GM21515 (cell line): Measurements from ENCODE around the gene GNL3.
"Not testable (repeated sequence)": the region's sequence is repeated elsewhere in the genome, so short reads cannot be mapped to it uniquely, and the experiment has no call there.

ENCODE experiments used
- ATAC-seq: cut with Tn5 transposase; IDR thresholded peaks from one replicate; pipeline ENCODE4 v1.9.1; 2021; ENCODE audit not compliant: unreplicated experiment

Gene GNL3

GRCh38 chr3:52715714-52716305 is 30.0 kb downstream of the GNL3 start:
- ATAC-seq: no peak

DNA sequence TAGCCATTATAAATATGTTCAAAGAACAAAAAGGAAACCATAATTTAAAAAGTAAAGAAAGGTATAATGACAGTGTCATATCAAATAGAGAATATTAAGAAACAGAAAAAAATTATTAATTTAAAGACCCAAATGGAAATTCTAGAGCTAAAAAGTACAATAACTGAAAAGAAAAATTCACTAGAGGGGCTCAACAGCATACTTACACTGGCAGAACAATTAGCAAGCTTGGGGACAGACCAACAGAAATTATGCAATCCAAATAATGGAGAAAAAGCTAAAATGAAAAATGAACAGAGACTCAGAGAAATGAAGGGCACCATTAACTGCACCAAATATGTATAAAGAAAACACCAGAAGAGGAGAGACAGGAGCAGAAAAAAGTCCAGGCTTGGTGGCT is 33.8 kb downstream of the GNL3 start:
- no peak for ATAC-seq

GRCh38 chr3:52721002-52721729 is 35.3 kb downstream of the GNL3 start:
- no peak for ATAC-seq

- ATAC-seq: no peak
Observed at GRCh38 chr3:52721730-52722008, 35.8 kb downstream of the GNL3 start.

GRCh38 chr3:52722491-52722890 is 36.7 kb downstream of the GNL3 start:
- no peak for ATAC-seq

DNA sequence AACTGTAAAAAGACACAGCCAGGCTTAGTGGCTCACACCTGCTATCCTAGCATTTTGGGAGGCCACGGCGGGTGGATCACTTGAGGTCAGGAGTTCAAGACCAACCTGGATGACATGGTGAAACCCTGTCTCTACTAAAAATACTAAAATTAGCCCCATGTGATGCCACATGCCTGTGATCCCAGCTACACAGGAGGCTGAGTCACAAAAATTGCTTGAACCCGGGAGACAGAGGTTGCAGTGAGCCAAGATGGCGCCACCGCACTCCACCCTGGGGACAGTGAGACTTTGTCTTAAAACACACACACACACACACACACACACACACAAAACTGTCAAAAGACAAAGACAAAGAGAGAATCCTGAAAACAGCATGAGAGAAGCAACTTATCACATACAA is 38.1 kb downstream of the GNL3 start:
- ATAC-seq: no peak

DNA sequence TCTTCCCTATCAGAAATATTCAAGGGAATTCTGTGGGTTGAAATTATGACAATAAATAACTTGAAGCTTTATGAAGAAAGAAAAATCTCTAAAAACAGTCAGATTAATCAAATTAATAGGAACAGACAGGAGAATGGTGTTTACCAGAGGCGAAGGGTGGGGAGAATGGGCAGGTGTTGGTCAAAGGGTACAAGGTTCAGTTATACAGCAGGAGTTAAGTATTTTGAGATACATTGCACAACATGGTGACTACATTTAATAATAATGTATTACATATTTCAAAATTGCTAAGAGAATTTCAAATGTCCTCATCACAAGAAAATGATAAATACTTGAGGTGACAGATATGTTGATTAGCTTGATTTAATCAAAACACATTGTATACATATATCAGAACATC is 38.7 kb downstream of the GNL3 start:
- ATAC-seq: no peak

DNA sequence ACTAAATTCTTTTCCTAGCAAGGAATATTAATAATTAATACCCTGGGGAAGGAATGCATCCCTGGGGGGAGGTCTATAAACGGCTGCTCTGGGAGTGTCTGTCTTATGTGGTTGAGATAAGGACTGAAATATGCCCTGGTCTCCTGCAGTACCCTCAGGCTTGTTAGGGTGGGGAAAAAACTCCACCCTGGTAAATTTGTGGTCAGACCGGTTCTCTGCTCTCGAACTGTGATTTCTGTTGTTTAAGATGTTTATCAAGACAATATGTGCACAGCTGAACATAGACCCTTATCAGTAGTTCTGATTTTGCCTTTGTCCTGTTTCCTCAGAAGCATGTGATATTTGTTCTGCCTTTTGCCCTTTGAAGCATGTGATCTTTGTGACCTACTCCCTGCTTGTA is 42.9 kb downstream of the GNL3 start:
- ATAC-seq: not testable (repeated sequence)

GRCh38 chr3:52730681-52731080 is 44.8 kb downstream of the GNL3 start:
- no peak for ATAC-seq

- ATAC-seq: no peak
Observed at GRCh38 chr3:52731590-52731989, 45.8 kb downstream of the GNL3 start.

DNA sequence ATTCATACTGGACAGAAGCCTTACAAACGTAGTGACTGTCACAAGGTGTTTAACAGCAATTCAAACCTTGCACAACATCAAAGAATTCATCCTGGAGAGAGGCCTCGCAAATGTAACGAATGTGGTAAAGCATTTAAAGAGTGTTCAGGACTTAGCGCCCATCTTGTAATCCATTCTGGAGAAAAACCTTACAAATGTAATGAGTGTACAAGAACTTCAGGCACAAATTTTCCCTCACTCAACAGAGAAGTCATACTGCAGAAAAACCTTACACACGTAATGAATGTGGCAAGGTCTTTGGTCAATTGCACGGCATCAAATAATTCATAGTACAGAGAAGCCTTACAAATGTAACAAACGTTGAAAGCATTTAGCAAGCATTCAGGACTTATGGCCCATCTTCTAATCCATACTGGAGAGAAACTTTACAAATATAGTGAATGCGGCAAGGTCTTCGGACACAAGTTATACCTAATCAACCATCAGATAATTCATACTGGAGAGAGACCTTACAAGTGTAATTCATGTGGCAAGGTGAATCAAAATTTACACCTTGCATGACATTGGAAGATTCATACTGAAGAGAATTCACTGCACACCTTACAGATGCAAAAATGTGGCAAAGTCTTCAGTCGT is 47.5 kb downstream of the GNL3 start:
- ATAC-seq: no peak

GRCh38 chr3:52739730-52740129 is 53.9 kb downstream of the GNL3 start:
- ATAC-seq: no peak

- ATAC-seq: no peak
Observed at GRCh38 chr3:52742418-52743041, 56.7 kb downstream of the GNL3 start.

DNA sequence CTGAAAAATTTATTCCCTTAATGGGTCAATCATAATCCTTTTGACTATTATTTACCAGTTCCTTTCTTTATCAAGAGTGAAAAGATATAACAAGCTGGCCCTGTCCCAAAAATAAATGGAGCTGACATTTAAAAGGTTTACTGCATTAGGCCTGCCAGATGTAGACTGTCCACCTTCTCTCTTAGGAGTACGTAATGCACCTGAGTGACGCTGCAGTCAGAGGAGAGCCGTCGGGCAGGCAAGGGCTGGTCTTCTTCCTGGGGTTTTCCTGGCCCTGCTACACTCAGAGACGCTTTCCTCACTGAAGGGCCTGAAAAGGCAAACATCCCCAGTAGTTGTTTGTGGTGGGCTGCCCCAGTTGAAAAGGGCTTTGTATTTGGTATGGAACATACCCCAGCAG is 57.3 kb downstream of the GNL3 start:
- no peak for ATAC-seq

GRCh38 chr3:52743721-52744120 is 57.9 kb downstream of the GNL3 start:
- ATAC-seq: no peak
